Left lung (tissue), 10 donors: ENCODE data around the gene TLNRD1. TPM values are rescaled to one million over a fixed set of nuclear protein-coding genes. Genes with fewer than 3 reads are reported as not detected.

ENCODE experiments used
- ATAC-seq: fragments of 200-7000 bp; cut with Tn5 transposase; one replicate; pipeline ENCODE4 v1.9.1; 2020; ENCODE audit warnings: moderate library complexity
- DNase-seq, 4 donors: peaks; one replicate each; pipeline ENCODE4 v3.0.0-alpha.2; 2013 to 2020
- H3K27ac ChIP-seq, 2 donors: fragments of 200-600 bp; sonication (generic) in 1 of 2; one replicate each; pipeline versions ENCODE4 v1.5.0 to v1.8.0; 2020 to 2021
- H3K27me3 ChIP-seq, 2 donors: fragments of 200-600 bp; sonication (generic) in 1 of 2; one replicate each; pipeline versions ENCODE4 v1.5.0 to v1.8.0; 2020 to 2021
- H3K36me3 ChIP-seq, 2 donors: fragments of 200-600 bp; sonication (generic) in 1 of 2; one replicate each; pipeline versions ENCODE4 v1.5.0 to v1.8.0; 2020 to 2021
- H3K4me1 ChIP-seq, 2 donors: fragments of 200-600 bp; one replicate each; pipeline ENCODE4 v1.8.0; 2021
- H3K4me3 ChIP-seq, 2 donors: fragments of 200-600 bp; sonication (generic) in 1 of 2; one replicate each; pipeline versions ENCODE4 v1.5.0 to v1.8.0; 2020 to 2021; ENCODE audit warnings: mild to moderate bottlenecking in 1 of 2
- H3K9me3 ChIP-seq, 2 donors: fragments of 200-600 bp; sonication (generic) in 1 of 2; one replicate each; pipeline versions ENCODE4 v1.5.0 to v1.8.0; 2020 to 2021
- intact Hi-C, 2 donors: fragments of 100-400 bp; cut with DNase I; formaldehyde crosslinking; loops; one replicate each; pipeline versions ENCODE4 v1.11.2 to v1.14.2; 2022
- polyA plus RNA-seq, 6 donors: library from polyadenylated mRNA; unstranded; fragments of 120-200 nt; gene quantifications; one replicate each; pipeline ENCODE4 v1.2.1, GENCODE V29; 2013; ENCODE audit not compliant: insufficient read length in 6 of 6
- total RNA-seq, 2 donors: library from RNA; stranded (reverse); fragmentation: NEBNext Ultra II Directional; extraction: Animal tissue kit (Norgen Biotek cat#: 25700); gene quantifications; one replicate each; pipeline ENCODE4 v1.2.1, GENCODE V29; 2021
- TF ChIP-seq, protein P1 (sequence below), 2 donors: fragments of 200-600 bp; sonication (generic) in 1 of 2; IDR thresholded peaks; one replicate each; pipeline versions ENCODE4 v1.5.0 to v1.8.0; 2021; ENCODE audit warnings: antibody characterized with exemption in 2 of 2
- donor health status: DM: no; HTN: yes; CAD: no.
- donor health status: DM: no; HTN: no; CAD: no.

TLNRD1 gene
- total and polyA plus RNA-seq, 8 donors: 10.1 to 27.6 (median 16.8) TPM

DNA sequence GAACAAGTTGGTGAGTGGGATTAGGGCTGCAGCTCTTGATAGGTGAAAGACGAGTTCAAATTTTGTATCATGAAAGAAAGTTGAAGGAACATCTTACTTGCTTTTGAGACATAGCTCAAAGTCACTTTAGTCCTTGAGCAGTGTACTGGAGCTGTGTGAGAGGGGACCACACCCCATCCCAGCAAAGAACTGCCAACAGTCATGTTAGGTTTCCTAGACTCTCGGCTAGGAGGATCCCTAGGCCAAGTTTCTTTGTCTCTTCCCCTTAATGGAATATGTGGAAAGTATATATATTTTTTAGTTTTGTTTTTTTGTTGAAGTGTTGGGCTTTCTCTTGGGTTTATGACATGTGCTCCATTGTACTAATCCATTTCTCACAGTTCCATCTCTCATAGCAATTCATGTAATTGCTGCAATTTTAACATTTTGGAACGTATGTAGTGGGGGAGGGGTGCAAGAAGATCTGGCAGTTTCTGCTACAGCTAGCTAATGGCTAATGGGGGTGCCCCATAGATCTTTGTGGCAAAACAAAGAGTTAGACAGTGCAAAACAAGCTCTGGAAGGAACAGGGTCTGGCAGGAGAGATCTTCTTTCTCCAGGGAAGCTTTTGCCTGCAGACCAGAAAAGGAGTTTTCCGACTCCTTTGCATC is 25.1 kb downstream of the TLNRD1 start:
- Histone ChIP-seq H3K27me3 (no peaks in the 10 kb centered on the region), H3K4me1 (peaks cover 9 to 65% of the 10 kb centered on the region in 2 donors), H3K36me3 (no peaks in the 10 kb centered on the region), H3K9me3 (no peaks in the 10 kb centered on the region), H3K4me3 (no peak overlapping the region), H3K27ac (peak overlapping the region in 1 of 2 donors; percentile 86)
- TF ChIP-seq, protein P1, sequence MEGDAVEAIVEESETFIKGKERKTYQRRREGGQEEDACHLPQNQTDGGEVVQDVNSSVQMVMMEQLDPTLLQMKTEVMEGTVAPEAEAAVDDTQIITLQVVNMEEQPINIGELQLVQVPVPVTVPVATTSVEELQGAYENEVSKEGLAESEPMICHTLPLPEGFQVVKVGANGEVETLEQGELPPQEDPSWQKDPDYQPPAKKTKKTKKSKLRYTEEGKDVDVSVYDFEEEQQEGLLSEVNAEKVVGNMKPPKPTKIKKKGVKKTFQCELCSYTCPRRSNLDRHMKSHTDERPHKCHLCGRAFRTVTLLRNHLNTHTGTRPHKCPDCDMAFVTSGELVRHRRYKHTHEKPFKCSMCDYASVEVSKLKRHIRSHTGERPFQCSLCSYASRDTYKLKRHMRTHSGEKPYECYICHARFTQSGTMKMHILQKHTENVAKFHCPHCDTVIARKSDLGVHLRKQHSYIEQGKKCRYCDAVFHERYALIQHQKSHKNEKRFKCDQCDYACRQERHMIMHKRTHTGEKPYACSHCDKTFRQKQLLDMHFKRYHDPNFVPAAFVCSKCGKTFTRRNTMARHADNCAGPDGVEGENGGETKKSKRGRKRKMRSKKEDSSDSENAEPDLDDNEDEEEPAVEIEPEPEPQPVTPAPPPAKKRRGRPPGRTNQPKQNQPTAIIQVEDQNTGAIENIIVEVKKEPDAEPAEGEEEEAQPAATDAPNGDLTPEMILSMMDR (IDR thresholded peaks at IDR 0.05): no peak
- DNase-seq (no peak), ATAC-seq (no peak)
- intact Hi-C loops: no loop called here

DNA sequence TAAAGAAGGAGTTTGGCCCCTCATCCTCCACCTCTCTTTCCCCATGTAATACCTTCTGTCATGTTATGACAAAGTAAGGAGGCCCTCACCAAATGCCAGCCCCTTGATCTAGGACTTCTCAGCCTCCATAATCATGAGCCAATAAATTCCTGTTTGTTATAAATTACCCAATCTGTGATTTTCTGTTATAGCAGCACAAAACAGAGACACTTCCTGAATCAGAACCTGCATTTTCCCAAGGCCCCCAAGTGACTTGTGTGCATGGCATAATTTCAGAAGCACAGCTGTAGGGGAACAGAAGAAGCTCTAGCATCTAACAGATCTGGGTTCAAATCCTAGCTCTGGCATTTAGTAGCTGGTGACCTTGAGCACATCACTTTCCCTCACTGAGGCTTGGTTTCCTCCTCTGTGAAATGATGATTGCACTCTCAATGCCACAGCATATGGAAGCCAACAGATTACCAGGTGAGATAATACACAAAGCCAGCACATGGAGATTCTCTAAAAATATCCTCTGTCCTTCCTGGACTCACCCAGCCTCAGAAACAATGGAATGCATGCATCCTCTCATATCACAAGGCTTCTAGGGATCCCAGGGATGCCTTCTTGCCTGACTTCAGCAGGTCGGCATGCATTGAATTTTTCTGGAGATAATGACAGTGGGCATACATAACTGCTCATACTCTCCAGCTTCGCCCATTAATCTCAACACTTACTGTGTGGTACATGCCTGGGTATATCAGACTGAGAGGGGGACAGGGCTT is 26.3 kb downstream of the TLNRD1 start:
- no peak for DNase-seq
- intact Hi-C loops: no loop called here
- no peak for ATAC-seq

DNA sequence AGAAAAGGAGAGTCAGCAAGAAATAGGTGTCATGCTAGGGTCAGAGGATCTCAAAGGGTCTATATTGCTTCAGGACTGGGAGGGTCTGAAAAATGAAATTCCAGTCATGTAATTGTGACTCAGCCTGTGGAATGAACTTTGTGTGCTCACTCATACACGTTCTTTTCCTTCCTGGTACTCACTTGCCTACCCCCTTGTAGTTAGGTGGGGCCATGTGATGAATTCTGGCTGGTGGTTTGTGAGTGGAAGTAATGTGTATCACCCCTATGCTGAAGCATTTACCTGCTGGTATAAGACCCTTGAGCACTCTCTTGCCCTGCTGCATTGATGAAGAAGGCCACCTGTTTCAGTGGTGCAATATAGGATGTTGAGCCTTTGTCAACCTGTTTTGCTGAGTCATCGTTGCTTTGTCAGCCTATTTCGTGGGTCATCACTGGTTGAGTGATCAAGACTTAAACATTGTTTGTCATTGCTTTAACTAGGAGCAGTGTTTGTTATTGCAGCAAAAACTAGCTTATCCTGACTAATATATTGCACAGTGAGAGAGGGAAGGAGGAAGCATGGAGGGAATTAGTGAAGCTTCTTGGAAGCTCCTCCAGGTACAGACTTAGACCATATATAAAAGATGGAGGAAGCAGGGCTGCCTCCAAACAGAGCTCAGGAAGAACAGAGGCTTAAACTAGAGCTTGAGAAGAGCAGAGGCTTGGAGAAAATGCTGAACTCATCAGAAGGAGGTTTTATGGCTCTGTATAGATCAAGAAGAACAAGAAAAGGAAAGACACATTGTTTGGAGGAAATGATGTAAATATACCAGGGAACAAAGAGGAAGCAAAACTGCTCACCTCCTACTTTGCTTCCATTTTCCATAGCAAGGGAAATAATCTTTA is 28.9 kb downstream of the TLNRD1 start:
- H3K9me3 ChIP-seq: no peaks in the 10 kb centered on the region
- peaks cover 5 to 55% of the 10 kb centered on the region in 2 donors for H3K4me1 ChIP-seq
- no peaks in the 10 kb centered on the region for H3K27me3 ChIP-seq
- H3K4me3 ChIP-seq: no peak overlapping the region
- intact Hi-C loops: no loop called here
- ATAC-seq: peak; percentile 30
- TF ChIP-seq, protein P1 (IDR thresholded peaks at IDR 0.05): no peak
- no peak for DNase-seq
- peak overlapping the region in 1 of 2 donors; percentile 69 for H3K27ac ChIP-seq
- H3K36me3 ChIP-seq: no peaks in the 10 kb centered on the region

More for the DNA sequence above, 26.3 kb downstream of the TLNRD1 start:
- Histone ChIP-seq H3K27ac (peak overlapping the region in 1 of 2 donors; percentile 3), H3K4me3 (no peak overlapping the region), H3K27me3 (no peaks in the 10 kb centered on the region), H3K4me1 (peaks cover 9 to 69% of the 10 kb centered on the region in 2 donors), H3K36me3 (no peaks in the 10 kb centered on the region), H3K9me3 (no peaks in the 10 kb centered on the region)
- TF ChIP-seq, protein P1 (IDR thresholded peaks at IDR 0.05): no peak

DNA sequence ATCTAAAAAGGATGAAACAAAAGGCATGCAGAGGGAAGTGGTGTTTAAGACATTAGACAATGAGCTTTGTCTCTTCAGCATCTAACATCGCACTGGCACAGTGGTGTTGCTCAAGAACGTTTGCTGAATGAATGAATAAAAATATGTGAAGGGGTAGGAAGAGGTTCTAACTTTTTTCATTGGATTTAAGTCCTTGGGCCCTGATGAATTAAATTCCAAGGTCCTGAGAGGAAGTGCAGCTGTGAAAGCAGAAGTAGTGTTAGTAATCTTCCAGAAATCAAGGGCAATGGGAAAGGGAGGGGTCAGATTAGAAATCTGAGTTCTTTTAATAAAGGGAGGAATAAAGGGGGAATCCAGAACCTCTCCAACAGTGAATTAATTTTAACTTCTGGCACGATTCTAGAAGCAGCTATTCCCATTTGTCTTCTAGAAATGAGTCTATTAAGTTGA is 29.6 kb downstream of the TLNRD1 start:
- Histone ChIP-seq H3K9me3 (no peaks in the 10 kb centered on the region), H3K27ac (peak overlapping the region in 1 of 2 donors; percentile 69), H3K36me3 (no peaks in the 10 kb centered on the region), H3K4me1 (peaks cover 5 to 48% of the 10 kb centered on the region in 2 donors), H3K27me3 (no peaks in the 10 kb centered on the region), H3K4me3 (no peak overlapping the region)
- no peak for DNase-seq
- TF ChIP-seq, protein P1 (IDR thresholded peaks at IDR 0.05): no peak
- intact Hi-C loops: no loop called here
- no peak for ATAC-seq
